Left ventricle myocardium inferior (tissue), 1 donor: ENCODE results near the gene LCN10. TPM values are rescaled to one million over a fixed set of nuclear protein-coding genes. Genes with fewer than 3 reads are reported as not detected.

Source experiments
- DNase-seq: peaks from one replicate; pipeline ENCODE4 v3.0.0-alpha.2; 2020
- H3K27ac ChIP-seq: fragments of 200-600 bp; replicated peaks from 2 replicates; pipeline ENCODE4 v1.8.0; 2021
- H3K27me3 ChIP-seq: fragments of 200-600 bp; 2 replicates; pipeline ENCODE4 v1.8.0; 2021; ENCODE audit warnings: low read depth
- H3K36me3 ChIP-seq: fragments of 200-600 bp; 2 replicates; pipeline ENCODE4 v1.8.0; 2021
- H3K4me1 ChIP-seq: fragments of 200-600 bp; 2 replicates; pipeline ENCODE4 v1.8.0; 2021
- H3K4me3 ChIP-seq: fragments of 200-600 bp; 2 replicates; pipeline ENCODE4 v1.8.0; 2021; ENCODE audit warnings: mild to moderate bottlenecking, moderate library complexity
- H3K9me3 ChIP-seq: fragments of 200-600 bp; replicated peaks from 2 replicates; pipeline ENCODE4 v1.8.0; 2021
- intact Hi-C: fragments of 100-400 bp; cut with micrococcal nuclease; formaldehyde crosslinking; loops from one replicate; pipeline ENCODE4 v1.11.0; 2022
- total RNA-seq: library from RNA; stranded (reverse); fragmentation: NEBNext Ultra II Directional; extraction: Animal tissue kit (Norgen Biotek cat#: 25700); gene quantifications from one replicate; pipeline ENCODE4 v1.2.1, GENCODE V29; 2021
- TF ChIP-seq, protein P1 (sequence below): fragments of 200-600 bp; IDR thresholded peaks from 2 replicates; pipeline ENCODE4 v1.8.0; 2021; ENCODE audit warnings: antibody characterized with exemption, mild to moderate bottlenecking, borderline replicate concordance
- donor health status: DM: no; HTN: yes; CAD: no; lungs with severe emphysema.

The LCN10 gene
- total RNA-seq, 1 donor from 2014 or later, result 9.6 TPM

- no peak for DNase-seq
- H3K4me1 ChIP-seq, result peaks cover 29% of the 10 kb centered on the region
- no peak overlapping the region for H3K27ac ChIP-seq
- H3K27me3 ChIP-seq, result peaks cover 27% of the 10 kb centered on the region
- no peak overlapping the region for H3K4me3 ChIP-seq
- no peaks in the 10 kb centered on the region for H3K36me3 ChIP-seq
- H3K9me3 ChIP-seq, result no peaks in the 10 kb centered on the region
- TF ChIP-seq, protein P1, sequence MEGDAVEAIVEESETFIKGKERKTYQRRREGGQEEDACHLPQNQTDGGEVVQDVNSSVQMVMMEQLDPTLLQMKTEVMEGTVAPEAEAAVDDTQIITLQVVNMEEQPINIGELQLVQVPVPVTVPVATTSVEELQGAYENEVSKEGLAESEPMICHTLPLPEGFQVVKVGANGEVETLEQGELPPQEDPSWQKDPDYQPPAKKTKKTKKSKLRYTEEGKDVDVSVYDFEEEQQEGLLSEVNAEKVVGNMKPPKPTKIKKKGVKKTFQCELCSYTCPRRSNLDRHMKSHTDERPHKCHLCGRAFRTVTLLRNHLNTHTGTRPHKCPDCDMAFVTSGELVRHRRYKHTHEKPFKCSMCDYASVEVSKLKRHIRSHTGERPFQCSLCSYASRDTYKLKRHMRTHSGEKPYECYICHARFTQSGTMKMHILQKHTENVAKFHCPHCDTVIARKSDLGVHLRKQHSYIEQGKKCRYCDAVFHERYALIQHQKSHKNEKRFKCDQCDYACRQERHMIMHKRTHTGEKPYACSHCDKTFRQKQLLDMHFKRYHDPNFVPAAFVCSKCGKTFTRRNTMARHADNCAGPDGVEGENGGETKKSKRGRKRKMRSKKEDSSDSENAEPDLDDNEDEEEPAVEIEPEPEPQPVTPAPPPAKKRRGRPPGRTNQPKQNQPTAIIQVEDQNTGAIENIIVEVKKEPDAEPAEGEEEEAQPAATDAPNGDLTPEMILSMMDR, result no peak
- intact Hi-C loops, result no loop called here
Measured at GRCh38 chr9:136740491-136740890, 2.2 kb downstream of the LCN10 start.

DNA sequence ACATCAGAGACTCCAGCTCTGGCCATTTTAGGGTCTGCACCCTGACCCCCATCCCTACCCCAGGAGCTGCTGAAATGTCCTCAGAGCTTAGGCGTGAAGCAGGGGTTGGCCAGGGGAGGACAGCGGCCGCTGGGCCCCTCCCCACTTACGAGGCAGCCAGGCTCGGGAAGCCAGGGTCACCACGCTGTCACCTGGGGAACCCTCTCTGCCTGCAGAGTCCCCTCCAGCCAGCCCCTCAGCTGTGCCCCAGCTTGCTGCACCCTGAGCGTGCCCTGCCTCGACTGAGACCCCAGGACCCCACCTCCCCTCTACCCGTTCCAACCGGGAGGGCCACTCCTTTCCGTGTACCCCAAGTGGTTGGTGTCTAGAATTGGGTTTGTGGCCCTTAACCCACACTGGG is 2.7 kb downstream of the LCN10 start:
- Histone ChIP-seq H3K36me3 (no peaks in the 10 kb centered on the region), H3K27me3 (peaks cover 27% of the 10 kb centered on the region), H3K27ac (no peak overlapping the region), H3K4me3 (no peak overlapping the region), H3K9me3 (no peaks in the 10 kb centered on the region), H3K4me1 (peaks cover 29% of the 10 kb centered on the region)
- TF ChIP-seq, protein P1, result no peak
- no peak for DNase-seq
- intact Hi-C loops, result no loop called here

GRCh38 chr9:136739509-136739908 is 3.2 kb downstream of the LCN10 start:
- intact Hi-C loops, result no loop called here
- H3K27me3 ChIP-seq, result peaks cover 27% of the 10 kb centered on the region
- TF ChIP-seq, protein P1, result no peak

GRCh38 chr9:136738960-136739359 is 3.8 kb downstream of the LCN10 start:
- no peaks in the 10 kb centered on the region for H3K36me3 ChIP-seq
- TF ChIP-seq, protein P1, result no peak
- intact Hi-C loops, result no loop called here
- H3K27ac ChIP-seq, result no peak overlapping the region
- peaks cover 25% of the 10 kb centered on the region for H3K27me3 ChIP-seq
- peaks cover 29% of the 10 kb centered on the region for H3K4me1 ChIP-seq
- H3K4me3 ChIP-seq, result no peak overlapping the region
- no peak for DNase-seq
- H3K9me3 ChIP-seq, result no peaks in the 10 kb centered on the region

More at GRCh38 chr9:136739509-136739908, 3.2 kb downstream of the LCN10 start:
- Histone ChIP-seq H3K9me3 (no peaks in the 10 kb centered on the region), H3K4me1 (peaks cover 29% of the 10 kb centered on the region), H3K36me3 (no peaks in the 10 kb centered on the region), H3K4me3 (no peak overlapping the region), H3K27ac (no peak overlapping the region)
- DNase-seq, result no peak

DNA sequence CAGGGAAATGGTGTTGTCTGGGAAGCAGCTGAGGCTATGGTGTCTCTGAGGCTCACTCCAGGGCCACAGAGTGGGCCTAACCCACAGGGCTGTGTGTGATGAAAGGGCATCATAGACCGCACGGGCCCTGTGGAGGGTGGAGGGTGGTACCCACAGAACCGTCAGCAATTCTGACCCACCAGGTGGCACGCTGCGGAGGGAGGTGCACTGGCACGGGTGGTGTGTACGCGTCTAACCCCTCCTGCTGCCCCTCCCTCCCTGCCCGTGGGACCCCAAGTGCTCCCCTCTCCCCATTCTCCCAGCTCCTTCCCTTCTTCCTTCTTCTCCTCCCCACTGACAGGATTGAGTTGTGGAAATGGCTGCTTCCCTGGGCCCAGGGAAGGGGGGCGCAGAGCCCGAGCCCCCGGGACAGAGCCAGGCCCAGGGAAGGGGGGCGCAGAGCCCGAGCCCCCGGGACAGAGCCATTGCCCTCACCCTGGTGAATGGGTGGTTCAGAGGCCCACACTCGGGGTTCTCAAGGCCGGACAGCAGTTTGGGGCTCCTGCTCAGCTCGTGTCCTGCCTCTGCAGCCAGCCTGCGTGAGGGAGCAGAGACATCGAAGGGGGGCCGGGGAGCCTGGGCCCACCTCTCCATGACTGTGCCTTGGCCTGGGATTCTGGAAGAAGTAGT is 6.8 kb downstream of the LCN10 start:
- DNase-seq, result no peak
- TF ChIP-seq, protein P1, result no peak
- no peak overlapping the region for H3K4me3 ChIP-seq
- no peaks in the 10 kb centered on the region for H3K36me3 ChIP-seq
- H3K27ac ChIP-seq, result no peak overlapping the region
- intact Hi-C loops, result no loop called here
- H3K4me1 ChIP-seq, result peaks cover 6% of the 10 kb centered on the region
- no peaks in the 10 kb centered on the region for H3K9me3 ChIP-seq
- H3K27me3 ChIP-seq, result no peaks in the 10 kb centered on the region
